ENCODE measurements around the gene FAM50B. TPM values are rescaled to one million over a fixed set of nuclear protein-coding genes. Genes with fewer than 3 reads are reported as not detected.

FAM50B gene
- total RNA-seq, 1 experiment from 2014 or later = 3.3 TPM

GRCh38 chr6:3823671-3824070 lies 25.5 kb upstream of the FAM50B start:
- peaks cover 21% of the 10 kb centered on the region for H3K27me3 Mint-ChIP-seq (ENCODE audit: low read depth)
- TF ChIP-seq, protein P1, sequence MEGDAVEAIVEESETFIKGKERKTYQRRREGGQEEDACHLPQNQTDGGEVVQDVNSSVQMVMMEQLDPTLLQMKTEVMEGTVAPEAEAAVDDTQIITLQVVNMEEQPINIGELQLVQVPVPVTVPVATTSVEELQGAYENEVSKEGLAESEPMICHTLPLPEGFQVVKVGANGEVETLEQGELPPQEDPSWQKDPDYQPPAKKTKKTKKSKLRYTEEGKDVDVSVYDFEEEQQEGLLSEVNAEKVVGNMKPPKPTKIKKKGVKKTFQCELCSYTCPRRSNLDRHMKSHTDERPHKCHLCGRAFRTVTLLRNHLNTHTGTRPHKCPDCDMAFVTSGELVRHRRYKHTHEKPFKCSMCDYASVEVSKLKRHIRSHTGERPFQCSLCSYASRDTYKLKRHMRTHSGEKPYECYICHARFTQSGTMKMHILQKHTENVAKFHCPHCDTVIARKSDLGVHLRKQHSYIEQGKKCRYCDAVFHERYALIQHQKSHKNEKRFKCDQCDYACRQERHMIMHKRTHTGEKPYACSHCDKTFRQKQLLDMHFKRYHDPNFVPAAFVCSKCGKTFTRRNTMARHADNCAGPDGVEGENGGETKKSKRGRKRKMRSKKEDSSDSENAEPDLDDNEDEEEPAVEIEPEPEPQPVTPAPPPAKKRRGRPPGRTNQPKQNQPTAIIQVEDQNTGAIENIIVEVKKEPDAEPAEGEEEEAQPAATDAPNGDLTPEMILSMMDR (conservative IDR thresholded peaks at IDR 0.05) = no peak
- H3K27ac ChIP-seq (ENCODE audit: insufficient read length, low read depth, low read length) = no peak overlapping the region

More at GRCh38 chr6:3823671-3824070, 25.5 kb upstream of the FAM50B start:
- Histone ChIP-seq H4K20me1 (ENCODE audit: control insufficient read depth, insufficient read depth, insufficient read length) (no peaks in the 10 kb centered on the region), H3K79me1 (ENCODE audit: insufficient read depth, low read depth, low read length, poor library complexity, severe bottlenecking) (no peaks in the 10 kb centered on the region), H2BK15ac (ENCODE audit: low read depth, low read length) (no peak overlapping the region), H3K9ac (ENCODE audit: extremely low read depth, insufficient read length, low read length) (no peak overlapping the region), H3K4ac (ENCODE audit: low read depth, low read length) (no peak overlapping the region), H3K9me3 (ENCODE audit: control insufficient read depth, low read depth, low read length) (no peaks in the 10 kb centered on the region), H3K27me3 (ENCODE audit: insufficient read depth, low read length) (no peaks in the 10 kb centered on the region), H2AK5ac (ENCODE audit: insufficient read length, low read length) (no peak overlapping the region), H4K91ac (ENCODE audit: insufficient read length, low read depth, low read length) (no peak overlapping the region), H3K18ac (ENCODE audit: insufficient read length, low read depth, low read length) (no peak overlapping the region), H3K79me2 (ENCODE audit: insufficient read depth, low read length) (no peaks in the 10 kb centered on the region), H4K8ac (replicated peaks; ENCODE audit: insufficient read length, low read depth, low read length) (no peak overlapping the region), H2BK5ac (ENCODE audit: insufficient read length, low read length) (no peak overlapping the region), H2BK12ac (ENCODE audit: insufficient read length, low read depth, low read length) (no peak overlapping the region), H2BK20ac (ENCODE audit: low read depth, low read length, poor library complexity, severe bottlenecking) (no peak overlapping the region), H3K23ac (ENCODE audit: insufficient read length, low read depth, low read length) (no peak overlapping the region), H4K5ac (ENCODE audit: insufficient read length, low read depth, low read length) (no peak overlapping the region), H3K14ac (ENCODE audit: insufficient read depth, low read length) (no peak overlapping the region), H2AFZ (ENCODE audit: low read length) (no peak overlapping the region), H3T11ph (ENCODE audit: low read length) (no peak overlapping the region), H3K4me2 (ENCODE audit: insufficient read depth, insufficient read length, low read length) (no peak overlapping the region), H2BK120ac (ENCODE audit: low read depth, low read length, poor library complexity, severe bottlenecking) (no peak overlapping the region), H3K56ac (ENCODE audit: insufficient read length, low read depth, low read length) (no peak overlapping the region), H3K4me1 (ENCODE audit: insufficient read depth, low read length) (no peaks in the 10 kb centered on the region), H3K23me2 (ENCODE audit: insufficient read length, low read depth, low read length, poor library complexity, severe bottlenecking) (no peaks in the 10 kb centered on the region)
- peaks cover 33 to 41% of the 10 kb centered on the region in 2 experiments for H3K4me1 Mint-ChIP-seq
- no peak for DNase-seq
- no peak overlapping the region for H3K4me3 Mint-ChIP-seq
- 0 out of 5 replicates have a peak, but pooled peaks cover 0 to 2% of the 10 kb centered on the region in 2 experiments for H3K9me3 Mint-ChIP-seq
- no peaks in the 10 kb centered on the region; a peak in 1 of 7 replicates for H3K36me3 Mint-ChIP-seq (ENCODE audit: insufficient read depth in 1 of 3, low read depth in 3 of 3)
- no peak overlapping the region for H3K27ac Mint-ChIP-seq
- no CpG with 5 or more reads among the region's 6 CpGs for WGBS (ENCODE audit: extremely low coverage, insufficient read length, low lambda C conversion rate)
